Ovary (tissue), 9 donors: Measurements from ENCODE around the gene RPN2. TPM values are rescaled to one million over a fixed set of nuclear protein-coding genes. Genes with fewer than 3 reads are reported as not detected.

Experiments used
- DNase-seq, 5 donors: peaks; one replicate each; pipeline ENCODE4 v3.0.0-alpha.2; 2019 to 2020
- H3K27ac ChIP-seq, 2 donors: fragments of 200-600 bp; one replicate each; pipeline versions ENCODE4 v1.5.1 to v1.8.0; 2019 to 2022
- H3K27me3 ChIP-seq: fragments of 200-600 bp; one replicate; pipeline ENCODE4 v1.8.0; 2022
- H3K36me3 ChIP-seq: fragments of 200-600 bp; sonication (generic); one replicate; pipeline ENCODE4 v1.5.1; 2019
- H3K4me1 ChIP-seq: one replicate; pipeline ENCODE4 v1.8.1; 2013; ENCODE audit warnings: mild to moderate bottlenecking, moderate library complexity; ENCODE audit not compliant: insufficient read depth
- H3K4me3 ChIP-seq: fragments of 200-600 bp; sonication (generic); one replicate; pipeline ENCODE4 v1.5.1; 2017
- H3K9me3 ChIP-seq, 2 donors: fragments of 200-600 bp in 1 of 2; sonication (generic) in 1 of 2; one replicate each; pipeline versions ENCODE4 v1.5.1 to v1.8.1; 2013 to 2019; ENCODE audit warnings: mild to moderate bottlenecking in 1 of 2, moderate library complexity in 1 of 2
- CTCF ChIP-seq, 3 donors: fragments of 450-650 bp in 2 of 3; fragments of 200-600 bp in 1 of 3; IDR thresholded peaks; one replicate each; pipeline versions ENCODE4 v1.5.1 to v1.8.0; 2016 to 2022; ENCODE audit warnings: antibody characterized with exemption in 3 of 3, mild to moderate bottlenecking in 1 of 3
- EP300 ChIP-seq: sonication (generic); formaldehyde crosslinking; IDR thresholded peaks from one replicate; pipeline ENCODE4 v1.6.1; 2017; ENCODE audit warnings: antibody characterized with exemption
- POLR2A ChIP-seq: fragments of 450-650 bp; IDR thresholded peaks from one replicate; pipeline ENCODE4 v1.6.1; 2017; ENCODE audit warnings: antibody characterized with exemption, mild to moderate bottlenecking, moderate library complexity
- WGBS, 3 donors: extraction: QIAGEN DNeasy Blood & Tissue Kit in 1 of 3; methylation state at CpG; one replicate each; pipeline versions ENCODE4 v1.1.5 to v1.1.7; 2013 to 2017; 5-methylcytosine and 5-hydroxymethylcytosine counted together
- intact Hi-C, 4 donors: fragments of 100-400 bp; cut with DNase I; formaldehyde crosslinking; loops; one replicate each; pipeline versions ENCODE4 v1.11.0 to v1.15.1; 2022 to 2023
- polyA plus RNA-seq, 2 donors: library from polyadenylated mRNA; stranded (reverse); fragments of 200-250 nt in 1 of 2; fragments of 350-450 nt in 1 of 2; fragmentation: Illumina TruSeq in 1 of 2; extraction: RNeasy Lipid Tissue Mini Kit (QIAGEN cat#74804) in 1 of 2; gene quantifications; one replicate each; pipeline ENCODE4 v1.2.3, GENCODE V29; 2013 to 2014
- total RNA-seq, 7 donors: library from RNA; depleted of rRNA in 2 of 7; stranded (reverse); fragments of >200 nt in 2 of 7; fragmentation: NEBNext Ultra II Directional in 3 of 7; extraction: Animal tissue kit (Norgen Biotek cat#: 25700) in 3 of 7; gene quantifications; one replicate each; pipeline versions ENCODE4 v1.1.0 to v1.2.4, GENCODE V29; 2016 to 2023
- donor health status: DM: no; HTN: no; CAD: no; lungs with moderate emphysema.
- donor health status: DM: no; HTN: no; CAD: no.
- donor health status: Bipolar disorder and iron deficiency.
- donor health status: DM: yes; HTN: yes; CAD: no.
- donor health status: DM: no; HTN: no; CAD: no.
- donor health status: DM: yes; HTN: yes; CAD: no.

RPN2 gene
- total and polyA plus RNA-seq, 9 donors = 58.3 to 213 (median 102) TPM

- Histone ChIP-seq H3K27me3 (no peaks in the 10 kb centered on the region), H3K36me3 (no peaks in the 10 kb centered on the region), H3K4me1 (no peaks in the 10 kb centered on the region), H3K9me3 (no peaks in the 10 kb centered on the region), H3K27ac (no peak overlapping the region), H3K4me3 (no peak overlapping the region)
- WGBS, 3 donors = 63 to 70% (median 64%) methylated on average over 8 of the region's 8 CpGs
- intact Hi-C loops = no loop called here
- TF ChIP-seq EP300 = no peak
- TF ChIP-seq CTCF (IDR thresholded peaks at IDR 0.05) = no peak
- TF ChIP-seq POLR2A = no peak
- DNase-seq = no peak
These were observed 64.9 kb downstream of the RPN2 start for GRCh38 chr20:37243937-37244571.

- no peak for DNase-seq
- Histone ChIP-seq H3K36me3 (no peaks in the 10 kb centered on the region), H3K27me3 (no peaks in the 10 kb centered on the region), H3K4me3 (no peak overlapping the region), H3K4me1 (no peaks in the 10 kb centered on the region), H3K9me3 (no peaks in the 10 kb centered on the region), H3K27ac (no peak overlapping the region)
- TF ChIP-seq EP300 (no peak), POLR2A (no peak), CTCF (IDR thresholded peaks at IDR 0.05) (no peak)
- intact Hi-C loops = no loop called here
- 76 to 85% (median 79%) methylated on average over 5 of the region's 5 CpGs for WGBS, 3 donors
These were observed 65.4 kb downstream of the RPN2 start for GRCh38 chr20:37244572-37244957.

GRCh38 chr20:37245216-37246150, 66.4 kb downstream of the RPN2 start:
- Histone ChIP-seq H3K27ac (no peak overlapping the region), H3K9me3 (no peaks in the 10 kb centered on the region), H3K36me3 (no peaks in the 10 kb centered on the region), H3K27me3 (no peaks in the 10 kb centered on the region), H3K4me1 (no peaks in the 10 kb centered on the region), H3K4me3 (no peak overlapping the region)
- DNase-seq = no peak
- intact Hi-C loops = no loop called here
- 76 to 80% (median 77%) methylated on average over 25 of the region's 25 CpGs for WGBS, 3 donors
- TF ChIP-seq EP300 = no peak
- TF ChIP-seq CTCF (IDR thresholded peaks at IDR 0.05) = no peak
- TF ChIP-seq POLR2A = no peak

GRCh38 chr20:37246736-37247135, 67.6 kb downstream of the RPN2 start:
- intact Hi-C loops = no loop called here
- TF ChIP-seq EP300 = no peak
- TF ChIP-seq CTCF (IDR thresholded peaks at IDR 0.05) = no peak
- no peak for TF ChIP-seq POLR2A
- Histone ChIP-seq H3K27ac (no peak overlapping the region), H3K27me3 (no peaks in the 10 kb centered on the region), H3K4me1 (no peaks in the 10 kb centered on the region), H3K9me3 (no peaks in the 10 kb centered on the region), H3K4me3 (no peak overlapping the region), H3K36me3 (no peaks in the 10 kb centered on the region)
- DNase-seq = no peak
- WGBS, 3 donors = 94 to 95% (median 95%) methylated on average over 5 of the region's 5 CpGs
